ENCODE data around the gene ABLIM2.
"Not testable (repeated sequence)": the region's sequence is repeated elsewhere in the genome, so short reads cannot be mapped to it uniquely, and the experiment has no call there.

Gene ABLIM2

DNA sequence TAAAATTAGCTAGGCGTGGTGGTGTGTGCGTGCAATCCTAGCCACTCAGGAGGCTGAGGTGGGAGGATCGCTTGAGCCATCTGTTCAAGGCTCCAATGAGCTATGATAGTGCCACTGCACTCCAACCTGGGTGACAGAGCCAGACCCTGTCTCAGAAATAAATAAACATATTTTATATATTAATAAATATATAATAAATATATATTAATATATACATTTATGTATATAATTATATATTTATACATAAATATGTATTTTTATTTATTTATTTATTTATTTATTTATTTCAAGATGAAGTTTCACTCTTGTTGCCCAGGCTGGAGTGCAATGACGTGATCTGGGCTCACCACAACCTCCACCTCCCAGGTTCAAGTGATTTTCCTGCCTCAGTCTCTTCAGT, 214.9 kb downstream of the ABLIM2 start:
- H3K27me3 ChIP-seq (ENCODE audit: low read depth); in situ Hi-C loops (cut with MboI; ENCODE audit: low sequenced_read_pairs); H3K9me3 ChIP-seq; H3K36me3 ChIP-seq (replicated peaks); DNase-seq (ENCODE audit: low spot score in 2 of 2); H3K4me3 ChIP-seq; H3K4me1 ChIP-seq: not testable (repeated sequence)

- Histone ChIP-seq H3K27me3 (ENCODE audit: low read depth) (no peaks in the 10 kb centered on the region), H3K9me3 (no peaks in the 10 kb centered on the region), H3K4me3 (no peak overlapping the region), H3K4me1 (peaks cover 1% of the 10 kb centered on the region; the same call in 1 of the 2 replicates), H3K36me3 (replicated peaks) (no peaks in the 10 kb centered on the region)
- no peak for DNase-seq (ENCODE audit: low spot score in 2 of 2)
- in situ Hi-C loops (cut with MboI; ENCODE audit: low sequenced_read_pairs) = no loop called here
Observed at GRCh38 chr4:7943211-7943610, 215.4 kb downstream of the ABLIM2 start.

- Histone ChIP-seq H3K27me3 (ENCODE audit: low read depth) (no peaks in the 10 kb centered on the region), H3K4me1 (peaks cover 4% of the 10 kb centered on the region), H3K36me3 (replicated peaks) (no peaks in the 10 kb centered on the region), H3K4me3 (no peak overlapping the region), H3K9me3 (no peaks in the 10 kb centered on the region)
- in situ Hi-C loops (cut with MboI; ENCODE audit: low sequenced_read_pairs) = no loop called here
- DNase-seq (ENCODE audit: low spot score in 2 of 2) = no peak
Observed at GRCh38 chr4:7941965-7942496, 216.6 kb downstream of the ABLIM2 start.

GRCh38 chr4:7941111-7941964, 217.3 kb downstream of the ABLIM2 start:
- no peaks in the 10 kb centered on the region for H3K9me3 ChIP-seq
- no peak for DNase-seq (ENCODE audit: low spot score in 2 of 2)
- in situ Hi-C loops (cut with MboI; ENCODE audit: low sequenced_read_pairs) = no loop called here
- H3K27me3 ChIP-seq (ENCODE audit: low read depth) = no peaks in the 10 kb centered on the region
- H3K4me3 ChIP-seq = no peak overlapping the region
- H3K36me3 ChIP-seq (replicated peaks) = no peaks in the 10 kb centered on the region
- H3K4me1 ChIP-seq = peaks cover 4% of the 10 kb centered on the region

DNA sequence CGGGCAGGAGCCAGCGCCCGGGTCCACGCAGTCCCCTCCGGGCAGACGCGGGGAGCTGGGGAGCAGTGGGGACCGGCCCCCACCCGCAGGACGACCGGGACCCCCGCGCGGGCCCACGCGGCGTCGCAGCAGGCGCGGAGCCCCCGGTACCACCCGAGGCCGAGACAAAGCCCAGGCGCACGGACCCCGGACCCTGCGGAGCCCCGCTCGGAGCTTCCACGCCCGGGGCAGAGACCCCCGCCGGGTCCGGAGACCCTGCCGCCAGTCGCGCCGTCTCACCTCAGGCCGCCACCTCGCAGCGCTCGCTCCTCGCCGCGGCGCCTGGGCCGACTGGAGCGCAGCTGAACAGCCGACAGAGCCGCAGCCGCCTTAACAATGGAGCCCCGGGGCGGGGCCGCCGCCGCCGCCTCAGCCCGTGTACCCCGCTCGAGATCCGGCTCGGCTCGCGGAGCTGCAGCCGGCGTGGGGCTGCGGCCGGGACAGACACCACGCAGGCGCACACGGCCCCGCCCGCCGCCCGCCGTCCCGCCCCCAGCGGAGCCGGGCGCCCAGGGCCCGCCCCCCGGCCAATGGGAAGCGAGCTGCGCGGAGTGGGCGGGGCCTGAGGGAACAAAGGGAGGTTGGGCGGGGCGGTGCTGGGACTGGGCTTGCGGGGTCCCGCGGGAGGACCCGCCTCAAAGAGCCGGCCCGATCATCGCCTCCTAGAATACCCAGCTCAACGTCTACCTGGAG, 219.1 kb downstream of the ABLIM2 start, which contains the start of gene AFAP1:
AFAP1 (minus strand) TSS at position 485 of the 732 bp plus-strand sequence. CDS start 67,783 bp downstream, outside the sequence.
- no peaks in the 10 kb centered on the region for H3K27me3 ChIP-seq (ENCODE audit: low read depth)
- peak within 1 kb of the TSS; percentile 66 for H3K4me3 ChIP-seq
- H3K36me3 ChIP-seq (replicated peaks) = no peaks in the 10 kb centered on the region
- H3K9me3 ChIP-seq = no peaks in the 10 kb centered on the region
- in situ Hi-C loops (cut with MboI; ENCODE audit: low sequenced_read_pairs) = no loop called here
- peak; percentile 75 to 96 for DNase-seq (ENCODE audit: low spot score in 2 of 2)
- peaks cover 8% of the 10 kb centered on the region for H3K4me1 ChIP-seq

DNA sequence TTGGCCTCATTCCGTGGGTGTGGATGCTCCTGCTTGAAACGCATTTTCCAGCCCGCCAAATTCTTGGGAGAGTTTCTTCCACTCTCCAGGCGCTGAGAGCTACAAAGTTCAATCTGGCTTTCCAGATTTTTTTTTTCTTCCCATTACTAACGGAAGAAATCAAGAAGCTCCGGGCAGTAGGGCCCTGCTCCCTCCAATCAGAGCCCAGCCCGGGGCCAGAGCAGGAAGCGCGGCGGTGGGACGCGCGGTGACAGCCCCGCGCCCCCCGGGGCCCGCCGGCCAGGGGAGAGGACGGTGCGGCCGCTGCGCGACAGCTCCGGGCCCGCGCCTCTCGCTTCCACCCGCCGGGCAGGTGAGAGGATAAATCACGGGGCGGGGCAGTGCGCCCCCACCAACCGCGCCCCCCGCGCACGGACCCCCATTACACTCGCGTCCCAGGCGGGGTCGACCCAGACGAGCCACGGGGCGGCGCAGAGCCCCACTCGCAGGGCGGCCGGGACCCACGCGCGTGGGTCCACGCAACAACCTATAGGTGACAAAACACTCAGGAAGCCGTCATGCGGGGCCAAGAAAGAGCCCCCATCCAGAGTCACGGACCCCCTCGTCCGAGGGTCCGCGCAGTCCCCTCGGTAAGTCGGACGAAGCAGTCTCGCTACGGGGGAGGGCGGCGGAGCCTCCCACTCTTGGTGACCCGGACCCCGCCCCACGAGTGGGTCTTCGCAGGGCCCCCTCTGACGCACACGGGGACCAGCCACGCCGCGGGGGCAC, 219.8 kb downstream of the ABLIM2 start:
- Histone ChIP-seq H3K4me3 (peak overlapping the region; percentile 66), H3K27me3 (ENCODE audit: low read depth) (no peaks in the 10 kb centered on the region)

GRCh38 chr4:7938266-7938608, 220.4 kb downstream of the ABLIM2 start:
- DNase-seq (ENCODE audit: low spot score in 2 of 2) = peak in 1 of 2 experiments; percentile 10
- Histone ChIP-seq H3K4me3 (peak overlapping the region; percentile 66), H3K36me3 (replicated peaks) (no peaks in the 10 kb centered on the region), H3K27me3 (ENCODE audit: low read depth) (no peaks in the 10 kb centered on the region), H3K4me1 (peaks cover 8% of the 10 kb centered on the region), H3K9me3 (no peaks in the 10 kb centered on the region)
- in situ Hi-C loops (cut with MboI; ENCODE audit: low sequenced_read_pairs) = no loop called here

More for the DNA sequence above, 219.8 kb downstream of the ABLIM2 start:
- Histone ChIP-seq H3K9me3 (no peaks in the 10 kb centered on the region), H3K36me3 (replicated peaks) (no peaks in the 10 kb centered on the region), H3K4me1 (peaks cover 8% of the 10 kb centered on the region)
- in situ Hi-C loops (cut with MboI; ENCODE audit: low sequenced_read_pairs) = no loop called here
- peak; percentile 11 to 55 for DNase-seq (ENCODE audit: low spot score in 2 of 2)

DNA sequence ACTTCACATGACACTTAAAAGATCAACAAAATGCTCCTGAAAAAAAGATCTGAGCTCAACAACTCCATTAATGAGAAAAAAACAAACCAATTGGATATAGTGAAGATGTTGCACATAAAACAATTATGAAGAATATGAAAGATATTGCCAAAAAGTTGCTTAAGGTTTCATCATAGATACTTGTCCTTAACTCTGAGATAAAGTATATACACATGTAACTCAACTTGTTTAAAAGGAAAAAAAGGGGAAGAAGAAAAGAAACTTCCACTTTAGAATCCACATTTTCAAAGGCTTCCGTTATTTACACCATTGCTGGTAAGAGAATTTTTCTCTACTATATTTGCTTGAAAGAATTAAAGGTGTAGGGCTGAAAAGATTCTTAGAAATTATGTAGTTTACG, 221.6 kb downstream of the ABLIM2 start:
- Histone ChIP-seq H3K36me3 (replicated peaks) (no peaks in the 10 kb centered on the region), H3K4me3 (no peak overlapping the region), H3K4me1 (peaks cover 8% of the 10 kb centered on the region), H3K9me3 (no peaks in the 10 kb centered on the region), H3K27me3 (ENCODE audit: low read depth) (no peaks in the 10 kb centered on the region)
- DNase-seq (ENCODE audit: low spot score in 2 of 2) = no peak
- in situ Hi-C loops (cut with MboI; ENCODE audit: low sequenced_read_pairs) = no loop called here

DNA sequence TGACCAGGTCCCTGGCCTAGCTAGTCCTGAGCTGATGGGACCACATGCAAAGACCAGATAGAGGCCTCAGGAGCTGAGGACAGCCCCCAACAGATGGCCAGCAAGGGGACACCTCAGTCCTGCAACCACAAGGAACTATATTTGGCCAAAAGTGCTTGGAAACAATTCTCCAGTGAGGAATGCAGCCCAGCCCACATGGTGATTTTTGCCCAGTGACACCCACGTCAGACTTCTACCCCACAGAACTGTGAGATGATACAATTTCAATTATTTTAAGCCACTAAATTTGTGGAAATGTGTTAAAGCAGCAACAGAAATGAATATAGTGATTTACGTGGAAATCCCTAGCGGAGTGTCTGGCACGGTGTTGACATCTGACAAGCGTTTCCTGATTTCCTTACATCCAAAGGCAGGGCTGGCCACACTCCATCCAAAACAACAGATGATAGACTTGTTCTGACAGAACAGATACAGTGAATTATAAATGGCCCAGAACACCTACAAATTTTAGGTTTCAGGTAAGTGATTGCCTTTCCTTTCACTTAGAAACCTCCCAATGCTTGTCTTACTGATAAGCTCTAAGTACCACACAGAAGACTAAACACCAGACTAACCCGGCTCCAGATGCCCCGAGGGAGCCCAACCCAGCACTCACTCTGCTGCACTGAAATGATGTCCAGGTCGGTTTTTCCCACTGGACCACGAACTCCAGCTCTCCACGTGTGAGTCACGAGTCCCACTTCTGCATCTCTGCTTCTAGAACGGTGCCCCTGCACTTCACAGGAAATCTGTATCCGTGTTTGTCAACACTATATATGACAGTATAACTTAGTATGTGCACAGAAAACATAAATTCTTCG, 224.7 kb downstream of the ABLIM2 start:
- no peak for DNase-seq (ENCODE audit: low spot score in 2 of 2)
- H3K36me3 ChIP-seq (replicated peaks) = no peaks in the 10 kb centered on the region
- peaks cover 10% of the 10 kb centered on the region for H3K4me1 ChIP-seq
- no peaks in the 10 kb centered on the region for H3K27me3 ChIP-seq (ENCODE audit: low read depth)
- H3K9me3 ChIP-seq = no peaks in the 10 kb centered on the region
- H3K4me3 ChIP-seq = no peak overlapping the region
- in situ Hi-C loops (cut with MboI; ENCODE audit: low sequenced_read_pairs) = no loop called here

GRCh38 chr4:7932287-7932686, 226.3 kb downstream of the ABLIM2 start:
- no peaks in the 10 kb centered on the region for H3K27me3 ChIP-seq (ENCODE audit: low read depth)
- no peak for DNase-seq (ENCODE audit: low spot score in 2 of 2)
- H3K4me1 ChIP-seq = peaks cover 6% of the 10 kb centered on the region
- in situ Hi-C loops (cut with MboI; ENCODE audit: low sequenced_read_pairs) = no loop called here
- H3K4me3 ChIP-seq = no peak overlapping the region
- no peaks in the 10 kb centered on the region for H3K9me3 ChIP-seq
- H3K36me3 ChIP-seq (replicated peaks) = no peaks in the 10 kb centered on the region

GRCh38 chr4:7929118-7929951, 229.3 kb downstream of the ABLIM2 start:
- in situ Hi-C loops (cut with MboI; ENCODE audit: low sequenced_read_pairs) = no loop called here
- Histone ChIP-seq H3K27me3 (ENCODE audit: low read depth) (no peaks in the 10 kb centered on the region), H3K9me3 (no peaks in the 10 kb centered on the region), H3K36me3 (replicated peaks) (no peaks in the 10 kb centered on the region), H3K4me1 (peaks cover 3% of the 10 kb centered on the region; the same call in 1 of the 2 replicates), H3K4me3 (no peak overlapping the region)
- peak in 1 of 2 experiments; percentile 35 for DNase-seq (ENCODE audit: low spot score in 2 of 2)

DNA sequence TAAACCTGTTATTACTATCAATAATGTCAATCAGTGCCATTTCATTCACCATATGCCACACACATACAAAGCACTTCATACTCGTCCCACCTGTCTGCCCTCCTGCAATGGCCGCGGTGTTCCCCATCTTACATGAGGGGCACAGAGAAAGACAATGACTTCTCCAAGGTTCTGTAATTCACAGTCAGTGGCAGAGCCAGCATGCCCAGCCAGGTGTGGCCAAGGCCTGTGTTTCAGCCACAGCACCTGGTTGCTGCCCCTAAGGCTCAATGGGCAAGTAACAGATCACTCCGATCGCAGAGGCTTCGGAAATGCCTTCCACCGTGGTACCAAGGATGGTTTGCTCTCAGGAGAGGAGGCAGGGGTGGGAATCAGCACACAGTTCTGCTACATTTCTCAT, 229.9 kb downstream of the ABLIM2 start:
- in situ Hi-C loops (cut with MboI; ENCODE audit: low sequenced_read_pairs) = no loop called here
- Histone ChIP-seq H3K36me3 (replicated peaks) (no peaks in the 10 kb centered on the region), H3K4me1 (peaks cover 8% of the 10 kb centered on the region), H3K9me3 (no peaks in the 10 kb centered on the region), H3K27me3 (ENCODE audit: low read depth) (no peaks in the 10 kb centered on the region), H3K4me3 (no peak overlapping the region)
- DNase-seq (ENCODE audit: low spot score in 2 of 2) = no peak
